ENCODE data around the gene ZRANB1. TPM values are rescaled to one million over a fixed set of nuclear protein-coding genes. Genes with fewer than 3 reads are reported as not detected.
A peak's percentile ranks its signal among the peaks of the same experiment; 100 is the strongest.

The ZRANB1 gene
- total RNA-seq, 1 donor from 2014 or later = 29.5 TPM

DNA sequence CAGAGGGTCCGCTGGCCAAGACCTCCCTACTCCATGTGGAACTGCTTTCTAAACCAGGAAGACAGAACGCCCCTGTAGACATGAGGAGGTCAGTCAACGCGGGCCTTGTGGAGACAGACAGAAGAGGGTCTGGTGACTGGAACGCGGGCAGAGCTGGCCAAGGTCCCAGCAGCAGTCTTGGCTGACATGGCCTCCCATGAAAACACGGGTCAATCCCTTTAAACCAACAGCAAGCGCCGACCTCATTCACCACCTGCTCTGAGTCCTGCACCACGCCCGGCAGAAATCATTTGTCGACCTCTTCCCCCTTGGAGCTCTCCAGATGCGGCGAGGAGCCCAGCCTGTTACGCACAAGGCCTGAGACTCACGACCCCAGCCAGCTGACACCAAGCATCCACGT, 78.5 kb downstream of the ZRANB1 start:
- Histone ChIP-seq H3K27me3 (ENCODE audit: control insufficient read depth, insufficient read depth, low read length) (no peaks in the 10 kb centered on the region), H3K4me3 (ENCODE audit: low read depth, low read length) (no peak overlapping the region), H3K36me3 (ENCODE audit: control insufficient read depth, insufficient read depth, low read length) (peaks cover 32% of the 10 kb centered on the region)
- FAIRE-seq (no peak), DNase-seq (ENCODE audit: low read depth) (no peak)
- TF ChIP-seq CTCF (IDR thresholded peaks at IDR 0.05; ENCODE audit: insufficient read depth, low read length, severe bottlenecking) = no peak

- H3K4me3 ChIP-seq (ENCODE audit: low read depth, low read length) = no peak overlapping the region
- no peaks in the 10 kb centered on the region for H3K27me3 ChIP-seq (ENCODE audit: control insufficient read depth, insufficient read depth, low read length)
- no peak for FAIRE-seq
- TF ChIP-seq CTCF (IDR thresholded peaks at IDR 0.05; ENCODE audit: insufficient read depth, low read length, severe bottlenecking) = no peak
- H3K36me3 ChIP-seq (ENCODE audit: control insufficient read depth, insufficient read depth, low read length) = peaks cover 31% of the 10 kb centered on the region
- no peak for DNase-seq (ENCODE audit: low read depth)
Observed at GRCh38 chr10:125020871-125021270, 78.9 kb downstream of the ZRANB1 start.

- H3K36me3 ChIP-seq (ENCODE audit: control insufficient read depth, insufficient read depth, low read length) = peaks cover 30% of the 10 kb centered on the region
- H3K27me3 ChIP-seq (ENCODE audit: control insufficient read depth, insufficient read depth, low read length) = no peaks in the 10 kb centered on the region
- no peak overlapping the region for H3K4me3 ChIP-seq (ENCODE audit: low read depth, low read length)
- TF ChIP-seq CTCF (IDR thresholded peaks at IDR 0.05; ENCODE audit: insufficient read depth, low read length, severe bottlenecking) = no peak
- no peak for DNase-seq (ENCODE audit: low read depth)
- FAIRE-seq = no peak
Observed at GRCh38 chr10:125021686-125022344, 79.9 kb downstream of the ZRANB1 start.

- H3K36me3 ChIP-seq (ENCODE audit: control insufficient read depth, insufficient read depth, low read length) = peaks cover 26% of the 10 kb centered on the region
- TF ChIP-seq CTCF (IDR thresholded peaks at IDR 0.05; ENCODE audit: insufficient read depth, low read length, severe bottlenecking) = no peak
- DNase-seq (ENCODE audit: low read depth) = no peak
- FAIRE-seq = peak; percentile 73
- no peaks in the 10 kb centered on the region for H3K27me3 ChIP-seq (ENCODE audit: control insufficient read depth, insufficient read depth, low read length)
- no peak overlapping the region for H3K4me3 ChIP-seq (ENCODE audit: low read depth, low read length)
Observed at GRCh38 chr10:125022671-125023070, 80.7 kb downstream of the ZRANB1 start.

DNA sequence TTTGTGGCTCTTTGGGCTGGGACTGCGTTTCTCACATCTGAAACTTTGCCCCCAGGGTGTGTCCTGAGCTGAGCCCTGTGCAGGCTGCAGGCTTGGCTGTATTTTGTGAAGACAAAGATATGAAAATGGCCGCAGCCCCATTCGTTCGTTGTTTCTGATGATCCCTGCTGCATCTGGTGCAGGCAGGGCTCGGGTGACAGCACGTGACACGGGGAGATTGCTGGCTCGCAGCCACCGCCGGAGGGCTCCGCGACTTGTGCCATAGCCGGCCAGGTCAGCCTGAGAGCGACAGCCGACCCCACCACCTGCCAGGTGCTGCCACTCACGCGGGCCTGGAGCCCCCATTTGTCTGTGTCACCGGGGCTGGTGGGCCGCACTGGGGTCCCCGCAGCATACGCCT, 81.3 kb downstream of the ZRANB1 start:
- H3K36me3 ChIP-seq (ENCODE audit: control insufficient read depth, insufficient read depth, low read length) = peaks cover 22% of the 10 kb centered on the region
- DNase-seq (ENCODE audit: low read depth) (no peak), FAIRE-seq (no peak)
- H3K4me3 ChIP-seq (ENCODE audit: low read depth, low read length) = no peak overlapping the region
- no peaks in the 10 kb centered on the region for H3K27me3 ChIP-seq (ENCODE audit: control insufficient read depth, insufficient read depth, low read length)
- TF ChIP-seq CTCF (IDR thresholded peaks at IDR 0.05; ENCODE audit: insufficient read depth, low read length, severe bottlenecking) = no peak

Measured in bronchial epithelial cell (primary cell).